WERI-Rb-1 (cell line): ENCODE measurements around the gene MKLN1.
A peak's percentile ranks its signal among the peaks of the same experiment; 100 is the strongest.

Experiments used
- DNase-seq: peaks from one replicate; pipeline ENCODE4 v3.0.0-alpha.2; 2020
- H3K27ac ChIP-seq: fragments of 250-450 bp; sonication (Bioruptor Pico); 2 replicates; pipeline ENCODE4 v1.5.1; 2020; ENCODE audit warnings: mild to moderate bottlenecking, moderate library complexity
- H3K27me3 ChIP-seq: fragments of 250-450 bp; sonication (Bioruptor Pico); 2 replicates; pipeline ENCODE4 v1.5.1; 2021; ENCODE audit warnings: mild to moderate bottlenecking, low read depth, moderate library complexity; ENCODE audit not compliant: insufficient read depth, severe bottlenecking
- H3K36me3 ChIP-seq: fragments of 250-450 bp; sonication (Bioruptor Pico); 2 replicates; pipeline ENCODE4 v1.5.1; 2020; ENCODE audit warnings: mild to moderate bottlenecking, moderate library complexity
- H3K4me3 ChIP-seq: 2 replicates; pipeline ENCODE4 v1.5.1; 2011; ENCODE audit warnings: low read depth, mild to moderate bottlenecking, control low read depth, low read length
- H3K9me3 ChIP-seq: fragments of 250-450 bp; sonication (Bioruptor Pico); 2 replicates; pipeline ENCODE4 v1.5.1; 2021; ENCODE audit warnings: mild to moderate bottlenecking, moderate library complexity; ENCODE audit not compliant: severe bottlenecking
- CTCF ChIP-seq: IDR thresholded peaks from 2 replicates; pipeline ENCODE4 v1.5.1; 2011; ENCODE audit warnings: low read depth, mild to moderate bottlenecking, control low read depth, inconsistent platforms, low read length

Gene MKLN1

GRCh38 chr7:131288450-131288849 lies 39.2 kb upstream of the MKLN1 start:
- Histone ChIP-seq H3K9me3 (no peaks in the 10 kb centered on the region), H3K27ac (no peak overlapping the region), H3K4me3 (no peak overlapping the region), H3K27me3 (no peaks in the 10 kb centered on the region), H3K36me3 (no peaks in the 10 kb centered on the region)
- no peak for DNase-seq
- no peak for TF ChIP-seq CTCF

- no peaks in the 10 kb centered on the region for H3K36me3 ChIP-seq
- no peak for DNase-seq
- no peaks in the 10 kb centered on the region for H3K9me3 ChIP-seq
- TF ChIP-seq CTCF = no peak
- no peak overlapping the region for H3K4me3 ChIP-seq
- H3K27ac ChIP-seq = no peak overlapping the region
- H3K27me3 ChIP-seq = no peaks in the 10 kb centered on the region
Measured at GRCh38 chr7:131289051-131289450, 38.6 kb upstream of the MKLN1 start.

GRCh38 chr7:131292141-131292905 lies 35.4 kb upstream of the MKLN1 start:
- Histone ChIP-seq H3K27me3 (no peaks in the 10 kb centered on the region), H3K4me3 (no peak overlapping the region), H3K9me3 (no peaks in the 10 kb centered on the region), H3K36me3 (no peaks in the 10 kb centered on the region), H3K27ac (no peak overlapping the region)
- no peak for DNase-seq
- TF ChIP-seq CTCF = no peak

GRCh38 chr7:131293018-131293417 lies 34.7 kb upstream of the MKLN1 start:
- TF ChIP-seq CTCF = no peak
- Histone ChIP-seq H3K36me3 (no peaks in the 10 kb centered on the region), H3K4me3 (no peak overlapping the region), H3K27me3 (no peaks in the 10 kb centered on the region), H3K27ac (no peak overlapping the region), H3K9me3 (no peaks in the 10 kb centered on the region)
- no peak for DNase-seq

GRCh38 chr7:131294553-131294952 lies 33.1 kb upstream of the MKLN1 start:
- H3K9me3 ChIP-seq = no peaks in the 10 kb centered on the region
- peak; percentile 9 for DNase-seq

More at GRCh38 chr7:131294553-131294952, 33.1 kb upstream of the MKLN1 start:
- no peaks in the 10 kb centered on the region for H3K27me3 ChIP-seq
- H3K4me3 ChIP-seq = no peak overlapping the region
- no peak for TF ChIP-seq CTCF
- H3K36me3 ChIP-seq = no peaks in the 10 kb centered on the region
- no peak overlapping the region for H3K27ac ChIP-seq
